Smooth muscle cell (in vitro differentiated cells): ENCODE data around the gene MYO3B. TPM values are rescaled to one million over a fixed set of nuclear protein-coding genes. Genes with fewer than 3 reads are reported as not detected.

Experiments used
- DNase-seq: peaks from one replicate; lab custom pipeline; 2025; ENCODE audit not compliant: unreplicated experiment; lab: John Stamatoyannopoulos, UW
- H2AFZ ChIP-seq: fragments of 200-600 bp; sonication (generic); 2 replicates; pipeline ENCODE4 v1.6.0; 2016; ENCODE audit warnings: antibody characterized with exemption, low read depth, mild to moderate bottlenecking
- H3F3A ChIP-seq: fragments of 200-600 bp; sonication (generic); 2 replicates; pipeline ENCODE4 v1.6.0; 2017; ENCODE audit warnings: antibody characterized with exemption, low read depth
- H3K27ac ChIP-seq: fragments of 200-600 bp; sonication (generic); 2 replicates; pipeline ENCODE4 v1.5.1; 2016; ENCODE audit warnings: low read depth, mild to moderate bottlenecking
- H3K27me3 ChIP-seq: fragments of 200-600 bp; sonication (generic); 2 replicates; pipeline ENCODE4 v1.6.1; 2016; ENCODE audit warnings: low read depth, mild to moderate bottlenecking
- H3K36me3 ChIP-seq: fragments of 200-600 bp; sonication (generic); 2 replicates; pipeline ENCODE4 v1.5.1; 2016; ENCODE audit warnings: low read depth
- H3K4me1 ChIP-seq: fragments of 200-600 bp; sonication (generic); 2 replicates; pipeline ENCODE4 v1.5.1; 2016; ENCODE audit warnings: low read depth
- H3K4me2 ChIP-seq: fragments of 200-600 bp; sonication (generic); 2 replicates; pipeline ENCODE4 v1.6.0; 2016; ENCODE audit warnings: mild to moderate bottlenecking
- H3K4me3 ChIP-seq: fragments of 200-600 bp; sonication (generic); 2 replicates; pipeline ENCODE4 v1.5.1; 2016; ENCODE audit warnings: mild to moderate bottlenecking
- H3K79me2 ChIP-seq: fragments of 200-600 bp; sonication (generic); 2 replicates; pipeline ENCODE4 v1.6.0; 2016; ENCODE audit warnings: low read depth, mild to moderate bottlenecking
- H3K9ac ChIP-seq: fragments of 200-600 bp; sonication (generic); 2 replicates; pipeline ENCODE4 v1.6.0; 2016; ENCODE audit warnings: low read depth
- H3K9me3 ChIP-seq: fragments of 200-600 bp; sonication (generic); replicated peaks from 2 replicates; pipeline ENCODE4 v1.5.1; 2016; ENCODE audit warnings: low read depth
- H4K20me1 ChIP-seq: fragments of 200-600 bp; sonication (generic); 2 replicates; pipeline ENCODE4 v1.6.0; 2016; ENCODE audit warnings: low read depth
- WGBS: methylation state at CpG from one replicate; pipeline ENCODE4 v1.1.7; 2016; ENCODE audit warnings: low lambda C conversion rate; 5-methylcytosine and 5-hydroxymethylcytosine counted together
- polyA plus RNA-seq: library from polyadenylated mRNA; unstranded; fragments of >200 nt; fragmentation: Nextera tagmentation; extraction: Ambion mirVana; gene quantifications from 2 replicates; pipeline ENCODE4 v1.2.1, GENCODE V29; 2016
- small RNA-seq: library from RNA; depleted of rRNA; stranded (forward); fragments of <200 nt; gene quantifications from one replicate; pipeline ENCODE3, GENCODE V24; 2014
- total RNA-seq: library from RNA; depleted of rRNA; stranded (reverse); fragments of >200 nt; gene quantifications from 2 replicates; pipeline ENCODE4 v1.2.3, GENCODE V29; 2014
- TF ChIP-seq, protein P1 (sequence below): fragments of 200-600 bp; sonication (generic); IDR thresholded peaks from 2 replicates; pipeline ENCODE4 v1.5.1; 2017; ENCODE audit warnings: borderline replicate concordance, mild to moderate bottlenecking, antibody characterized with exemption; ENCODE audit not compliant: insufficient read depth, poor library complexity, severe bottlenecking

Gene MYO3B
- total and polyA plus RNA-seq, 2 experiments from 2014 or later = 0.47 to 3.1 TPM

DNA sequence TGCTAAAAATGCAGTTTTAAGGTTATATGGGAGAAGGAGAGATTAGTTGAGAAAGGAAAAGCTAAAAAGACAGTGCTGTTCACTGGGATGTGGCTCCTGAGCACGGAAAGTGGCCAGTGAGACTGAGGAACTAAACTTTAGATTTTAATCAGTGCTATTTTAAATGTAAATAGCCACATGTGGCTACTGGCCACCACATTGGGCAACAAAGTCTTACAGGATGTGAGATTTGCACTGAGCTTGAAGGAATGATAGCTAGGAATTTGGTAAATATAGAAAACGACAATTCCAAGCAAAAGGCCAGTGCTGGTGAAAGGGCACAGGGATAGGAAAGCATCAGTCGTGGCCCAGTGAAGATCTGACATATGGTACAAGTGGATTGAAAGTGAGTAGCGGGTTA lies 523.1 kb downstream of the MYO3B start:
- Histone ChIP-seq H3K9me3 (no peaks in the 10 kb centered on the region), H3K27ac (no peak overlapping the region), H3K4me1 (peaks cover 10% of the 10 kb centered on the region), H3K4me2 (no peak overlapping the region), H3K27me3 (no peaks in the 10 kb centered on the region), H3K4me3 (no peak overlapping the region), H3F3A (no peaks in the 10 kb centered on the region), H3K36me3 (no peaks in the 10 kb centered on the region), H3K79me2 (no peaks in the 10 kb centered on the region), H2AFZ (no peak overlapping the region), H4K20me1 (no peaks in the 10 kb centered on the region), H3K9ac (no peak overlapping the region)
- TF ChIP-seq, protein P1, sequence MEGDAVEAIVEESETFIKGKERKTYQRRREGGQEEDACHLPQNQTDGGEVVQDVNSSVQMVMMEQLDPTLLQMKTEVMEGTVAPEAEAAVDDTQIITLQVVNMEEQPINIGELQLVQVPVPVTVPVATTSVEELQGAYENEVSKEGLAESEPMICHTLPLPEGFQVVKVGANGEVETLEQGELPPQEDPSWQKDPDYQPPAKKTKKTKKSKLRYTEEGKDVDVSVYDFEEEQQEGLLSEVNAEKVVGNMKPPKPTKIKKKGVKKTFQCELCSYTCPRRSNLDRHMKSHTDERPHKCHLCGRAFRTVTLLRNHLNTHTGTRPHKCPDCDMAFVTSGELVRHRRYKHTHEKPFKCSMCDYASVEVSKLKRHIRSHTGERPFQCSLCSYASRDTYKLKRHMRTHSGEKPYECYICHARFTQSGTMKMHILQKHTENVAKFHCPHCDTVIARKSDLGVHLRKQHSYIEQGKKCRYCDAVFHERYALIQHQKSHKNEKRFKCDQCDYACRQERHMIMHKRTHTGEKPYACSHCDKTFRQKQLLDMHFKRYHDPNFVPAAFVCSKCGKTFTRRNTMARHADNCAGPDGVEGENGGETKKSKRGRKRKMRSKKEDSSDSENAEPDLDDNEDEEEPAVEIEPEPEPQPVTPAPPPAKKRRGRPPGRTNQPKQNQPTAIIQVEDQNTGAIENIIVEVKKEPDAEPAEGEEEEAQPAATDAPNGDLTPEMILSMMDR = no peak
- 88% methylated on average over 4 of the region's 4 CpGs for WGBS
- DNase-seq = no peak

DNA sequence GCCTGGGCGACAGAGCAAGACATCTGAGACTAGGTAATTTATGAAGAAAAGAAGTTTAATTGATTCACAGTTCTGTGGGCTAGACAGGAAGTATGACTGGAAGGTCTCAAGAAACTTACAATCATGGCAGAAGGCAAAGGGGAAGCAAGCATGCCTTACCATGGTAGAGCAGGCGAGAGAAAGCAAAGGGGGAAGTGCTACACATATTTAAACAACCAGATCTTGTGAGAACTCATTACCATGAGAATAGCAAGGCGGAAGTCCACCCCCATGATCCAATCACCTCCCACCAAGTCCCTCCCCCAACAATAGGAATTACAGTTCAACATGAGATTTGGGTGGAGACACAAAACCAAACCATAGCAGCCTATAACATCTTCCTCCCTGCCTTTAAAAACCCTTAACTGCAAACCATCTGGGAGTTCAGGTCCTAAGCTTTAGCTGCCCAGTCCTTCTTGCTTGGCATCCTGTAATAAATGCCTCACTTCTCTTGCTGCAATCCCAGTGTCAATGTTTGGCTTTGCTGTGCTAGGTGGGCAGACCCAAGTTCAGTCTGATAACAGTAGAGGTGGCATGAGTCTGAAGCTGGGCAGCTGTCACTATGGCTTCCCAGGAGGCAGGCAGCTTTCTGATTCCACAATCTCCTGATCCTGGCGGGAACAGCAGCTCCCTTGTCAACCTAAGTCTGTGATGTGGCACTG lies 526.0 kb downstream of the MYO3B start:
- H3K36me3 ChIP-seq = no peaks in the 10 kb centered on the region
- TF ChIP-seq, protein P1 = no peak
- no peaks in the 10 kb centered on the region for H3F3A ChIP-seq
- no peak overlapping the region for H3K9ac ChIP-seq
- no peaks in the 10 kb centered on the region for H3K79me2 ChIP-seq
- DNase-seq = no peak
- no peaks in the 10 kb centered on the region for H3K4me1 ChIP-seq
- H3K4me3 ChIP-seq = no peak overlapping the region
- H4K20me1 ChIP-seq = no peaks in the 10 kb centered on the region
- no peak overlapping the region for H3K27ac ChIP-seq
- H2AFZ ChIP-seq = no peak overlapping the region
- no peak overlapping the region for H3K4me2 ChIP-seq
- peaks cover 12% of the 10 kb centered on the region for H3K27me3 ChIP-seq
- 92% methylated on average over 4 of the region's 4 CpGs for WGBS
- no peaks in the 10 kb centered on the region for H3K9me3 ChIP-seq

Small RNAs within 50 kb of the gene (small RNA-seq; reads per million reads assigned to genes)
- not detected for gene RF02271
